HG02852 (cell line): ENCODE data around the gene PROP1.
"Not testable (repeated sequence)": the region's sequence is repeated elsewhere in the genome, so short reads cannot be mapped to it uniquely, and the experiment has no call there.

Experiments used
- ATAC-seq: cut with Tn5 transposase; IDR thresholded peaks from one replicate; pipeline ENCODE4 v1.9.1; 2021; ENCODE audit warnings: mild to moderate bottlenecking, moderate library complexity; ENCODE audit not compliant: unreplicated experiment

The PROP1 gene

DNA sequence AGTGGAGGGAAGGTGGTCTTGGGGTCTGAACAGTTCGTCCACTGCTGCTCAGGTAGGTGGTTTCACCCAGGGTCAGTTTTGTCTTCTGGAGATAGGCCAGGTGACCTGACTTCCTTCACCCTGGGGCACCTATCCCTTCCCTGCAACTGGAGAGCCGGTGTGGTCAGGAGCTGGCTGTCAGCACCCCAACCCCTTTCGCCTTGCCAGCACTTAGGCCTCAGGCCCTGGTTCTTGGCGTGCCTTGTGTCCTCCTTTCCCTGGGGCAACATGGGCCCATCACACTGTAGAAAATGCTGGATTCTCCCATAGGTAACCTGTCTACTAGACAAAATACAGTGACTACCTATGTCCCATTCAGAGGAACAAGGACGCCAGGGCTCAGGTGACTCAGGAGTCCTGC, 13.1 kb downstream of the PROP1 start:
- ATAC-seq: no peak

GRCh38 chr5:177982072-177982727, 13.8 kb downstream of the PROP1 start:
- no peak for ATAC-seq

- ATAC-seq: no peak
Measured at GRCh38 chr5:177981296-177982071, 14.6 kb downstream of the PROP1 start.

DNA sequence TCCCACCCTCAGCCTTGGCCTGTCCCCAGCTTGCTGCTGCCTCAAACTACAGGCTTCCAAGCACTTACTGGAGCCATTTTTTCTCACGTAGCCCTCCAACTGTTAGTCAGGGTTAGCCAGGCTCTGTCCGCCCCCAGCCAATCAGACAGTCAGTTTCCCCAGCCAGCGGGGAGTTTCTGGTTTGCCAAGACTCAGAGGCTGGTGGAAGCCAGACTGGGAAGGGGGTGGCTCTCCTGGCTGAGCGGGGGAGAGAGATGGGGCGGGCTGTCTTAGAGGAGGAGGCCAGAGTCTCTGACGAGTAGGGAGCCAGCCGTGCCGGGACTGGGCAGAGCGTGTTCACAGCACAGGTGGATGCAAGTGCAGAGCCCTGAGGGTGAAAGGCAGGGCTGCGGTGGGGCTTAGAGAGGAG, 15.3 kb downstream of the PROP1 start:
- ATAC-seq: no peak

GRCh38 chr5:177977600-177977999, 18.4 kb downstream of the PROP1 start:
- ATAC-seq: not testable (repeated sequence)

DNA sequence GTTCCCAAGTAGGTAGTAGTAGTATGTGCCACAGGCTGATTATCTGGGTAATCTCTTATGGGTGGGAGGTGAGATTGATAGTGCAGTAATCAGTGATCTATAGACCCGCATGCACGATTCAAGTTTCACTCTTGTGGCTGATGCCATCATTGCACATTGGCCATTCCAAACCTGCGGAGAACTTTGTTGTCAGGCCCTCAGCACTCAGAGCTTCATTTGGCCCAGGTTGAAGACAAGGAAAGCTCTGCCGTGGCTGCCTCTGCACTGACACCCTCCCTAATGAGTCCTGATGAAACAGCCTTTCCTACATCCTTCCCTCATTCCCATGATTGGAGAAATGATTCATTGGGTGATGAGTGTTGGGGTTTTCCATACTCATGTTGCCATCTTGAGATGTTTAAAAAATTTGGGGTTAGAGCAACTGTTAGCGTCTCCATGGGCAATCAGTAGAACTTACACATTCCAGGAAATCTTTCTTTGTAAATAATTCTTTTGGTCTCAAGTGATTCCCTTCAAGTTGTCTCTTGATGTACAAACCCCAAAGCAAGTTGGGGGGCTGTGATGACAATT, 22.9 kb downstream of the PROP1 start:
- no peak for ATAC-seq

- ATAC-seq: no peak
Measured at GRCh38 chr5:177972613-177973012, 23.4 kb downstream of the PROP1 start.

- ATAC-seq: not testable (repeated sequence)
Measured at GRCh38 chr5:177972014-177972413, 24.0 kb downstream of the PROP1 start.

GRCh38 chr5:177968661-177969211, 27.3 kb downstream of the PROP1 start:
- no peak for ATAC-seq

GRCh38 chr5:177967221-177967887, 28.7 kb downstream of the PROP1 start:
- no peak for ATAC-seq

DNA sequence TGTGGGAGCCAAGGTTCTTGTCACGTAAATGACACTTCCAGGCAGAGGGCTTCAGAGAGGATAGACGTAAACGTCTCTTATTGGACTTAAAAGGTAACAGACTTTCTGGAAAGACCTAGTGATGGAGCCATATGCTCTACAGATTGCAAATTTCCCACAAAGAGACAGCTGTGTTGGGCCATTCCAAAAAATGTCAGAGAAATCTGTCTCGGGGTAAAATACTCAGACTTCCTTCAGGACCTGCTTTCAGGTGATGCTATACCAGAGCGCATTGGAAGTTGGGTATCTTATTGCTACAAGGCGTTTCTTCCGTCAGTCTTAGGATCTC, 29.2 kb downstream of the PROP1 start:
- no peak for ATAC-seq

GRCh38 chr5:177966009-177966838, 29.8 kb downstream of the PROP1 start:
- no peak for ATAC-seq

DNA sequence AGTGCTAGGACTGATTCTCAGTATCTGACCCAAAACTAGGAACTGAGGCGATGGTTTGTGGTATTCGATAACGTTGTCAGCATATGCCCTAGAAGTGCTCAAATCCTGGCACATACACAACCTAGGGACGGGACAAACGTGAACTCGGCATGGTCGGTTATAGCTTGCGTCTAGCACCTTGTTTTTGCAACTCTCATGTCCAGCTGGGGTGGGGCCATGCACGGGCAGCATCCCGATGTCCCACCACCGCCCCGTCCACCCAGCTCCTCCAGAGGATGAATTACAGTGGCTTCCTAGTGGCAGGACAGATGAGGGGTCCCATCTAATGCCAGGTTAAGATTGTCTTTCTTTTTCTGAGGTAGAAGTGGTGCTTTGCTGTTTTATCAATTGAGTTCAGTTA, 31.6 kb downstream of the PROP1 start:
- ATAC-seq: no peak

DNA sequence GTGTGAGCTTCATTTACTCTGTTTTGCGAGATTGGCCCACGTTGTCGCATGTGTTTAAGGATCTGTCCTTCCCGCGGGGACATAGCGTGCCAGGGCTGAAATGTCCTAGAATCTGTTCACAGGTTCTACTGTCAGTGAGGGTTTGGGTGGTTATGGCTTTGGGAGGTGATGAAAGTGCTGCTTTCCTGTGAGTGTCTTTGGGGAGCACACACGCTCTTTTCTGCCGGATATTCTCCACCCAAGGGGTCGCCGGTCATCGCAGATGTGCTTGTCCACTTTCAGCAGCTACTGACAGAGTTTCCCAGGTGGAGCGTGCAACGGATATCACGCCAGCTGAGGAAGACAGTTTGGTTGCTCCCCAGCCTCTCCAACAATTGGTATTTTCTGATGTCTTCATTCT, 32.1 kb downstream of the PROP1 start:
- ATAC-seq: no peak

DNA sequence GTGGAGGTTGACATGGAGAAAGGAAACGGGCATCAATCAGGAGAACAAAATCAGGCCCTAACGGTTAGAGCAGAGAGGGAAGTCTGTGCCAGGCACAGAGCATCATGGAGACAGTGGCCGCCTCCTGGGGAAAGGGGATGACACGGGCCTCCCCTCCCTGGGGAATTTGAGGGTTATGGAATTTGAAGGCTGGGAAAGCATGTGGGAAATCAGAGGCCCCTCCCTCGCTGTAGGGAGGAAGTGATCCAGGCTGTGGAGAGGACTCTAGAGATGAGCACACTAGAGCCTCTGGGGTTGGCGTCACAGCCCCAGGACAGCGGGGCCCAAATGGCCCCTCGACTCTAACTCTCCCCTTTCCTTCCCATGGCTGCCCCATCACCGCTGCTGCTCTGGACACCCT, 36.7 kb downstream of the PROP1 start:
- ATAC-seq: no peak

GRCh38 chr5:177958696-177959095, 37.3 kb downstream of the PROP1 start:
- no peak for ATAC-seq

DNA sequence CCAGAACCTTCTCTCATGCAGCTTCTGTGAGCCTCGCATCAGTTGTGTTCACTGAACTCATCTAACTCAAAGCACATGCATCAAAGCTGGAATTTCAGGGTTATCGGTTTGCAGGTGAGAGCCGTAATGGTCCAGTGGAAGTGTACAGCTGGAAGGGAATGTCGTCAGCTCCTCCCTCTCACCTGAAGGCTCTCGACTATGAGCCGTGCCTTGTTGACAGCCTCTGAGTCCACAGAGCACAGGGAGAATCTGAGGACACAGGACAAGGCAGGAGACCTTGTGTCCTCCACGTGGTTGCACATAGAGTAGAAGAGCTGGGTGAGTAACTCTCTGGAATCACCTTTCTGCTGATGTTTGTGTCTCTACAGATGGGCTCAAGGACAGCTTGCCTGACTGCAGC, 38.8 kb downstream of the PROP1 start:
- no peak for ATAC-seq

- ATAC-seq: not testable (repeated sequence)
Measured at GRCh38 chr5:177953101-177953500, 42.9 kb downstream of the PROP1 start.

DNA sequence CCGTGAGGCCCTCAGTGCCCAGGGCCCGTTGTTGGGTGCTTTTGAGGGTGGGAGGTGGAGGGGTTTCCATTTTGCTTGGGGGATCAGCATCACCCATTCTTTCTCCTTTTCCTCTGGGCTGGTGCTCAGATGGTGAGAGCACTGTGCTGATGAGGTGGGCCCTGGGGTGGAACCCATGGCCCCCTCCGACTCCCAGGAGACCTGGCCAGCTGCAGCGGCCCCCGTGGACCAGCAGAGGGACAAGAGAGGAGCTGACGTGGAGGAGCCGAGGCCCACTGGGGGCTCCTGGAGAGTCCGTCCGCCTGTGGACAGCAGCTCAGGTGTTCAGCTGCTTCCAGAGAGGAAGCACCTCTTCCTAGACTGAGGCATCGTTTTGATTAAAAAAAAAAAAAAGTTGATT, 46.4 kb downstream of the PROP1 start:
- ATAC-seq: not testable (repeated sequence)

- peak; percentile 84 for ATAC-seq
Measured at GRCh38 chr5:177949065-177949464, 47.0 kb downstream of the PROP1 start.

- ATAC-seq: not testable (repeated sequence)
Measured at GRCh38 chr5:177947912-177948311, 48.1 kb downstream of the PROP1 start.
